Heart left ventricle (tissue), 13 donors: ENCODE results near the gene MDM4.

Experiments used
- CTCF ChIP-seq, 12 donors: fragments of 200-600 bp; sonication (generic) in 4 of 12; IDR thresholded peaks; one replicate each; pipeline versions ENCODE4 v1.5.0 to v1.8.0; 2018 to 2022; ENCODE audit warnings: antibody characterized with exemption in 12 of 12, mild to moderate bottlenecking in 5 of 12
- POLR2A ChIP-seq, 2 donors: fragments of 450-650 bp; IDR thresholded peaks; one replicate each; pipeline ENCODE4 v1.6.1; 2017; ENCODE audit warnings: antibody characterized with exemption in 2 of 2, mild to moderate bottlenecking in 2 of 2, moderate library complexity in 2 of 2
- donor health status: ischemic (EF 13 %, LVEDD 7.1; RV severe dilation, severe dysfunction).
- donor health status: DM: no; HTN: yes; CAD: no.
- donor health status: DM: no; HTN: no; CAD: no.
- donor health status: ischemic (EF 25% LVEDD 6.9; RV normal size, moderate dysfunction).
- donor health status: ischemic (EF 25% LVEDD 5.7; RV mildly dilated, moderate dysfunction).
- donor health status: ischemic (EF 35%, LVEDD 5.7; RV mildly dilated, moderate dysfunction).
- donor health status: nonischemic (EF 11% LVEDD 7.7; RV severe dilation, severe dysfunction).
- donor health status: DM: yes; HTN: yes; CAD: no.
- donor health status: PGD.
- donor health status: ischemic (EF 29% LVEDD 5.4; RV normal size, mild dysfunction).
- donor health status: nonischemic (EF 23%, LVEDD 6.1; RV moderate dilation, normal function).

- TF ChIP-seq CTCF (IDR thresholded peaks at IDR 0.05) (no peak), POLR2A (IDR thresholded peaks at IDR 0.05) (no peak)
These were observed 52.5 kb downstream of the MDM4 start for GRCh38 chr1:204568576-204569315.
